Activated CD4-positive, CD25-positive, alpha-beta regulatory T cell (primary cell): ENCODE measurements around the gene RALY.

Source experiments
- DNase-seq, 4 experiments: peaks; one replicate each; lab custom pipeline; 2025; lab: John Stamatoyannopoulos, UW

The RALY gene

DNA sequence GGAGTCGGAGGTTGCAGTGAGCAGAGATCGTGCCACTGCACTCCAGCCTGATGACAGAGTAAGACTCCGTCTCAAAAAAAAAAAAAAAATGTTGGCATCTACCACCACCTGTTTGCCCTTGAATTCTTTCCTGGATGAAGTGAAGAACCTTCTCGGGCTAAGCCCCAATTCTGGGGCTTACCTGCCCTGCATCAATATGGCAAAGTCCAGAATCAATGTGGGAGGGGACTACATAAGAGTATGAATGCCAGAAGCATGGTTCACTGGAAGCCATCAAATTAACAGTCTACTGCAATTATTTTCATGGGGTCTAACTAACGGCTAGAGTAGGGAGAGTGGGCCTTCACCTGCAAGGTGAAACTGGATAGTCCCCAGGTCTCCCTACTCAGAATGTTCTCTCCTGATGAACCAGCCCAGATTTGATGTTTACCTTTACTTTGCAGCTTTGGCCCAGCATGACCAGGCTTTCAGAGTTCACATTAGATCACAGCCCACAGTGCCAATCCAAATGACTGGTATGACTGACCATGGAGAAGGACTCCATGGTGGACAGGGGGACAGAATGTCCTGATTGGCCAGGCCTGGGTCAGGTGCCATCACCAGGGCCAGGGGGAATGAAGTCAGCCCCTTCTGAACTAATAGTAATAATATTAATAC is 7.0 kb upstream of the RALY start:
- DNase-seq = no peak

DNA sequence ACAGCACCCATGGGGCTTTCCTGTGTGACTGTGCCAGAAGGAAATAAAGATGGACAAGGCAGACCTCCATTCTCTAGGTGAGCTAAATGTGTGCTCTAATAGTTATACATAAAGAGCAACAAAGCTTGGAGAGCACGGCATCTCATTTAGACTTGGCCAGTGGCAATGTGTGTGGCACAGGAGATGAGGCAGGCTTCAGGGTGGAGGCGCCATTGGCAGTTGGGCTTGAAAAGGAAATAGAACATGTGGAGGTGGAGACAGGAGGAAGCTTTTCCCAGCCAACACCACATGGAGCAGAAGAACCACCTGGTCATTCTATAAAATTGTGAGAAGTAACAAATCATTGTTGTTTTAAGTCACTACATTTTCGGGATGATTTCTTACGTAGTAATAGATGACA is 3.6 kb upstream of the RALY start:
- DNase-seq = no peak

DNA sequence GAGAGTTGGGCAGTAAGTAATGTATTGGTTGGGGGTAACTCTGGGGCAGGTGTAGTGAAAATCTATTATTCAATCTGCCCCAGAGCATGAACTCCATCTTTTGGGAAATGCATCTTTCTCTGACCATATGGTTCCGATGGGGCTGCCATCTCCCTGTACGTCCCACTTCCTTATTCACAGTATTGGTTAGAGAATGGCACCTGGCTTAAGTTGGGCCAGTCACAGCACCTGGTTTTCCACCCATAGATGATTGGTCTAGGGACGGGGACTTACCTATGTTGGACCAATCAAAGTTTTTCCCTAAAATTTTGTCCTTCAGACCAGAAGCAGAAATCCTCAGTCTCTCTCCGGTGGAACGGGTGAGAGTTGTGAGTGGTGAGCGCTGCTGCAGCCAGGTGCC is 2.2 kb upstream of the RALY start:
- no peak for DNase-seq

GRCh38 chr20:33992145-33992922 is 1.4 kb upstream of the RALY start:
- no peak for DNase-seq

- peak; percentile 98 to 99 (median 98) for DNase-seq
Measured at GRCh38 chr20:33992923-33993575, 662 bp upstream of the RALY start.

GRCh38 chr20:33994222-33994913 is 657 bp downstream of the RALY start:
- peak; percentile 43 to 68 (median 62) for DNase-seq

GRCh38 chr20:33995053-33995831 is 1.5 kb downstream of the RALY start:
- DNase-seq = no peak

DNA sequence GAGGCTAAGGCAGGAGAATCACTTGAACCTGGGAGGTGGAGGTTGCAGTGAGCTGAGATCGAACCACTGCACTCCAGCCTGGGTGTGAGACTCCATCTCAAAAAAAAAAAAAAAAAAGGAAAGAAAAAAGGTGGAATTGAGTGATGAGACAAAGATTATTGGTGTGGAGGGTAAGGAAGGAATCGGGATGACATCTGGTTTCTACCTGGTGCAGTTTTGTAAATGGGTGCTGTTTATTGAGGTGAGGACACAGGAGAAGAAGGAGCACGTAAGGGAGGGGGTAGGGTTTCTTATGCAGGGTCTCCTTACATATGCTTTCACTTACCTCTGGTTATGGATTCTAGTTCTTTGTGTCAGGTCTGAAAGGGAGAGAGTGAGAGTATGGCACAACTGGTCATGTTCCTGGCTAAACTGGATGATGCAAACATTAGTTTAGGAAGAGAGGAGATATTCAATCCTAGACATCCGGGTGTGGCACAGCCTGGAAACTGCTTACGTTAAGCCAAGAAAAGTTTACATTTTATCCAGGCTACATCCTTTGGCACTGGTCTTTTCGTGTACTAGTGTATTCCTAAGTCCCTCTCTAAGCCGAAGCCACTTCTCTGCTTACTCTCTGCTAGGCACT is 5.4 kb downstream of the RALY start:
- DNase-seq = no peak

GRCh38 chr20:34001378-34001777 is 7.7 kb downstream of the RALY start:
- no peak for DNase-seq

GRCh38 chr20:34004227-34004626 is 10.5 kb downstream of the RALY start:
- no peak for DNase-seq

DNA sequence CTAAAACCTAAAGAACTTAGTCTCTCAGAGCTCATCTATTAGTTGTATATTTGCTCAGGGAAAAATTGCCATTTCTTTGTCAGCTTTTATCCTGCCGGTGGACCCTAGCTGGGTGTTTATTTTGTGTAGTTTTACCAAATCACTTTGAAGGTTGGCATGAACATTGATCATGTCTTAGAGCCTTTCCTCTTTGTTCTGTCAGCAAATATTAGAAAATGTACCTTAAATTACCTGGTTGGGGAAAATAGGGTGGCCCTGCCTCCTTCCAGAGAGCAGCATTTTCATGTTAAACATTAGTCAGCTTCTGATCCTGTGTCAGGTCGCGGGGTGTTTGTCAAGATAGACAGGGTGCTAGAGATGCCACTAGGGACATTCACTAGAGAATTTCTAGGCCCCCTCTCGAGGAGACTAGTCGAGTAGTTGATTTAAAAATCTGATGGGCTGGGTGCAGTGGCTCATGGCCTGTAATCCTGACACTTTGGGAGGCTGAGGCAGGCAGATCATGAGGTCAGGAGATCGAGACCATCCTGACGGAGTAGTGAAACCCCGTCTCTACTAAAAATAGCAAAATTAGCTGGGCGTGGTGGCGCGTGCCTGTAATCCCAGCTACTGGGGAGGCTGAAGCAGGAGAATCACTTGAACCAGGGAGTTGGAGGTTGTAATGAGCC is 11.2 kb downstream of the RALY start:
- DNase-seq = no peak

DNA sequence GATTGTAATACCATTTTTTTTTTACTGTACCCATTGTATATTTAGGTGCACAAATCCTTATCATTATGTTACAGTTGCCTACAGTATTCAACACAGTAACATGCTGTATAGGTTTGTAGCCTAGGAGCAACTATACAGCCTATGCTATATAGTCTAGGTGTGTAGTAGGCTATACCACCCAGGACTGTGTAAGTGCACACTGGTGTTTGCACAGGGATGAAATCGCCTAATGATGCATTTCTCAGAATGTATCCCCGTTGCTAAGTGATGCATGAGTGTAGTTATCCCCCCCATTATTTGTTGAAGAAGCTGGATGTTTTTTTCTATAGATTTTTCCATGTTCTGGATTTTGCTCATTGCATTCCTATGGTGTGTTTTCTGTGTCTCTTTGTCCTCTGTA is 12.9 kb downstream of the RALY start:
- no peak for DNase-seq

DNA sequence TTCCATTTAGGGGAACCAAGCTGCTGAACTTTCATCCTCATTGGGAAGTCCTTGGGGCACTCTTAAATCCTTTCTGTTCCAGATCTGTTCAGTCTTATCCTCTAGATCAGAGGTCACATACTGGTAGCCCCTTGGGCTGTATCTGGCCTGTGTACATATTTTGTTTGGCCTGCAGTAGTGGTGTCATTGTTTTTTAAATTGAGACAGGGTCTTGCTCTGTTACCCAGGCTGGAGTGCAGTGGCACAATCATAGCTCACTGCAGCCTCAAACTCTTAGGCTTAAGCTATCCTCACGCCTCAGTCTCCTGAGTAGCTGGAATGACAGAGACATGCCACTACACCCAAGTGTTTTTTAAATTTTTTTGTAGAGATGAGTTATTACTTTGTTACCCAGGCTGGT is 14.8 kb downstream of the RALY start:
- DNase-seq = no peak

DNA sequence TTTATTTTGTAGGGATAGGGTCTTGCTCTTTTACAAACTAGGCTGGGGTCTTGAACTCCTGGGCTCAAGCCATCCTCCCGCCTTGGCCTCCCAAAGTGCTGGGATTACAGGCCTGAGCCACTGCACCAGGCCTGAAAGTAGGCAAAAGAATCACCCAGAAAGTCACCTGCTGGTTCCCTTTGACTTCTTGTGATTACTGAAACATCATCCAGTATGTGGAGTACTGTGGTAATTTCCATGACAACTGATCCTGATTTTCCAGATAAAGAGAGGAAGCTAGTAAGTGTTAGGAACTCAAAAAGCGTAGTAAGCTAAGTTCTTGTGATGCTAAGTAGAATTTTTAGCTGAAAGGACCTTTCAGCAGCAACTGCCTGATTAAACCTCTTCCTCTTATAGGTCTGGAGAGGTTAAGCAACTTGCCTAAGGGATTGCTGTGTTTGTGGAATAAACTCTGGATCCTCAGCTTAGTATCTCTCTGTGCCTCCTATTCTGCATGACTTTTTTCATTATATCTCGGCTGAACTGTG is 16.8 kb downstream of the RALY start:
- DNase-seq = no peak

GRCh38 chr20:34011275-34011674 is 17.6 kb downstream of the RALY start:
- no peak for DNase-seq

GRCh38 chr20:34012330-34012729 is 18.6 kb downstream of the RALY start:
- DNase-seq = no peak

DNA sequence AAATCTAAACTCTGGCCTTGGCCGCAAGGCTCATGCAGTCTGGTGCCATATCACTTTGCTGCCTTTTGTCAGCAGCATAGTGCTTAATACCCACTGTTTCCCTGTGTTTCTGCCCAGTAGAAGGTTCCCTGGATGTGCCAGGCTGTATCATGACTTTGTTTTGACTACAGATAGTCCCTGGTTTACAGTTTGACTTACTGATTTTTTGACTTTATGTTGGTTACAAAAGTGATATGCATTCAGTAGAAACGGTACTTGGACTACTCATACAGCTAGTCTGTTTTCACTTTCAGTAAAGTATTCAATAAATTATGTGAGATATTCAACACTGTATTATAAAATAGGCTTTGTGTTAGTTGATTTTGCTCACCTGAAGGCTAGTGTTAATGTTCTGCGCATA is 19.0 kb downstream of the RALY start:
- no peak for DNase-seq

DNA sequence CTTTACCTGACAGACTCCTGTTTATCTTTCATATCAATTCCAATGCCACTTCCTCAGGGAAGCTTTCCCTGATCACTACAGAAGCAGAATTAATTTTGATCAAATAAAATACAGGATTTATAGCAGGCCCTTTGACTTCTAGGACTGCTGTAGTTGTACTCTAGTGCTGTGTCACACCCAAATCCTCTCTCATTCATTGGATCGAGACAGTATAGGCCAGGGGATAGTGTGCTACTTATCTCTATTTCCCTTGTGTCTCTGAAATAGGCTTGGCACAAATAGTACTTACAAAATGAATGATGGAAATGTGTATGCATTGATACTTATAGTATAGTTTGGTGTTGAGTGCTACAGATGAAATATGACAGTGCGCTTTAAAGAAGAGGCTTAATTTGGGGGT is 19.8 kb downstream of the RALY start:
- DNase-seq = no peak

DNA sequence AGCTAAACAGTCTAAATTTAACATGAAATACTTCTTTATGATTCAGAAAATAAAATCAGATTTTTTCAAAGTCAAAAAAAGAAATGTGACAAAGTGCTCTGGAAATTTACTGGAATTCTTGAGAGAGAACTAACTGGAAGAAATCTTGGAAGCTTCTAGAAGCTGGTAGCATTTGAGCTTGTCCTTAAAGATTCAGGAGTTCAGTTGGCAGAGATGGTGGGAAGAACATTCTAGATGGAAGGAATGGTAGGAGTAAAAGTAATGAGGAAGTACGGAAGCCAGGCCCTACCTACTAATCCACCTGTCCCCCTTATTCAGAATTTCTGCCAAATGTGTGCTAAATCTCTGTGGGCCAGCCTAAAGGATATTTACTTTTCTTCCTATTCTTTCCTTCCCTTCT is 21.2 kb downstream of the RALY start:
- DNase-seq = no peak
